Dermis blood vessel endothelial cell (primary cell): Measurements from ENCODE around the gene SMAD6. TPM values are rescaled to one million over a fixed set of nuclear protein-coding genes. Genes with fewer than 3 reads are reported as not detected.

Experiments
- DNase-seq: peaks from one replicate; pipeline ENCODE4 v3.0.0; 2010
- total RNA-seq: library from RNA; depleted of rRNA; stranded (reverse); fragments of >200 nt; gene quantifications from 2 replicates; pipeline ENCODE4 v1.2.3, GENCODE V29; 2014

SMAD6 gene
- total RNA-seq, 1 donor from 2014 or later, result 11.9 TPM

DNA sequence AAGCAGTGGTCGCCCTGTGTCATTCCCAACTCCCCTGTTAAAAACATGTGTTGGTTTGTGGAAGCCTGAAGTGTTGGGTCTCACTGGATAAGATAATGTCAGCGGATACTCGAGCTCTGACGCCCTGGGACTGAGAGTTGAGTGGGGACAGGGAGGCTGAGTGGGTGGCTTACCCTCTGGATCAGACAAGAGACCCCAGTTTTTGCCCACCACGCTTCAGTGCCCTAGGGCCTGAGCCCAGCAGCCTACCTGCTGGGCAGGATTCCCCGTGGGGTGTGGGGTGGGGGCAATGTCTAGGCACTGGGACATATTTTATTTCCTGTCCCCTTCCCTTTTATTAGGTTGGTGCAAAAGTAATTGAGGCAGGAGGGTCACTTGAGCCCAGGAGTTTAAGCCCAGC, 75.0 kb downstream of the SMAD6 start:
- no peak for DNase-seq

DNA sequence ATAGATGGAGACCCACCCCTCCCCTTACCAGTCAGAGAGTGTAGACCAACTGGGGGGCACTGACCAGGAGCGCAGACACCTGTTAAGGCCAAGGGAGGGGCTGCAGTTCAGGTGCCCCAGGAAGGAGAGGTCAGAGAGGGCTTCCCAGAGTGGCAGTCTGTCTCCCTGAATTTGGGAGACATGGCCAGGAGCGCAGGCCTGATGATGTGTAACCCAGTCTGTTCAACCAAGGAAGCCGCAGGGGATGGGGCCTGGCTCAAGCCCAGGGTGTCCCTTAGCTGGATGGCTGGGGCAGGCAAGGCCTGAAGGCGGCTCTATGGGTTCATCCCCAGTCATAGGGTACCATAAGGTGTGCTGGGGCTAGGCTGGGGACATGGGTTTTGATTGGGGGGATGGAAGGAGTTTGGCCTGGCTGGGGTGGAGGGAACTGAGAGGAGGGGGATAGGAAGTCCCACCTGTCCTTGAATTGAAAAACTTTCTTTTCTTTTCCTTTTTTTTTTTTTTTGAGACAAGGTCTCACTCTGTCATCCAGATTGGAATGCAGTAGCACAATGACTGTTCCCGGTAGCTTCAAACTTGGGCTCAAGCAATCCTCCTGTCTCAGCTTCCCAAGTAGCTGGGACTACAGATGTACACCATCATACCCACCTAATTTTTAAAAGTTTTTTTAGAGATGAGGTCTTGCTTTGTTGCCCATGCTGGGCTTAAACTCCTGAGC, 75.7 kb downstream of the SMAD6 start:
- no peak for DNase-seq

DNA sequence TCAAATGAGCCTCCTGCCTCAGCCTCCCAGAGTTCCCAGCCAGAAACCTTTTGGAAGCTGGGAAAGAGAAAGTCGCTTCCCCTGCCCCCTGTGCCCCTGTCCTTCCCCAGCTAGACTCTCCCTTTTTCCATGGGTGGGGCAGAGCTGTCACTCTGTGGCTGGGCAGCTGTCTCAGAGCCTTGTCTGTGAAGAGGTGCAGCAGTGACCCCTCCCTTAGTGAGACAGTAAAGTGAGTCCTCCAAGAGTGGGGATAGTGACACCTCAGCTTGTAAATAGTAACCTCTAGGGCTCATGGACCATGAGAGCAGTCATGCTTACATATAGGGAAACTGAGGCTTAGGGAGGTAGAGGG, 76.3 kb downstream of the SMAD6 start:
- no peak for DNase-seq

DNA sequence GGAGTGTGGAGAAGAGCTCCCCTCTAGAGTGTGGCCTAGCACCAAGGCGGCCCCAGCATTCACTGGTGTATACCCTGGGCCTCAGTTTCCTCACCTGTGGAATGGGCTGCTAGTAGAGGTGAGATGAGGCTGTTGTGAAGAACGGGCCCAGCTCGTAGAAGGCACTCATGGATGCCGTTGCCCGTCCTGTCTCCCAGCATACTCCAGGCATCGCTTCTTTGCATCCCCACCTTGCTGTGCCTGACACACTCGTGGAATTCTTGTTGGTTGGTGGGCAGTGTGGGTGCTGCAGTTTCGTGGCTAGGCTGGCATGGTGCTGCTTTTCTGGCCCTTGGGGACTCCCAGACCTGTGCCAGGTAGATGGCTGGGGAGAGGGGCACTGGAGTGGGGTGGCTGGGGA, 76.7 kb downstream of the SMAD6 start:
- DNase-seq, result no peak

DNA sequence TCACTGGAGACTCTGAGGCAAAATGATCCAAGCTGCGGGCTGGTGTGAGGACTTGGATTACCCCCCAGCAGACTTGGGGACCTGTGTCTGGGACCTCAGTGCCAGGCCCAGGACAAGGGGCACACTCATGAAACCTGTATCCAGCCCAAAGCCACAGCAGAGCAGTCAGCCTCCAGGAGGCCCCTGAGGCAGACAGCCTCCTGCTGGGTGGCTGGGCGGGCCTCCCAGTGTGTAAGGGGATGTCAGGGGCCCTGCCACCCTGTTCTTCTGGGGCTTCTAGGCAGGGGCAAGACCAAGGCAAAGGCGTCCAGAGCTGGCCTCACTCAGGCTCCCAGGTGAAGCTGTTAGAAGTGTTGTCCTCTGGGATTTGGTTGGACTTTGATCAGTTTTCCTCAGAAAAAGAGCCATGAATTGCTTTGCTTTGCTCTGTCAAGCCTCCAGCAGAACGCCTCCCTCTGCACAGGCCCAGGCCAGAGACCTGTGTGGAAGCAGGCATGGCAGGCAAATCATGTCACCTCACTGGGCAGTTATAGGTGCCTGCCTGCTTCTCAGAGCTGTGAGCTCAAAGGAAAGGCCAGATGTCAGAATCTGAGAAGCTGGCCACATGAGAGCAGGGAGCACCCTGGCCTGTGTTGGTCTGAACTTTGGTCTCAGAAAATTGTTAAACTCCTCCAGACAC, 77.4 kb downstream of the SMAD6 start:
- DNase-seq, result no peak

DNA sequence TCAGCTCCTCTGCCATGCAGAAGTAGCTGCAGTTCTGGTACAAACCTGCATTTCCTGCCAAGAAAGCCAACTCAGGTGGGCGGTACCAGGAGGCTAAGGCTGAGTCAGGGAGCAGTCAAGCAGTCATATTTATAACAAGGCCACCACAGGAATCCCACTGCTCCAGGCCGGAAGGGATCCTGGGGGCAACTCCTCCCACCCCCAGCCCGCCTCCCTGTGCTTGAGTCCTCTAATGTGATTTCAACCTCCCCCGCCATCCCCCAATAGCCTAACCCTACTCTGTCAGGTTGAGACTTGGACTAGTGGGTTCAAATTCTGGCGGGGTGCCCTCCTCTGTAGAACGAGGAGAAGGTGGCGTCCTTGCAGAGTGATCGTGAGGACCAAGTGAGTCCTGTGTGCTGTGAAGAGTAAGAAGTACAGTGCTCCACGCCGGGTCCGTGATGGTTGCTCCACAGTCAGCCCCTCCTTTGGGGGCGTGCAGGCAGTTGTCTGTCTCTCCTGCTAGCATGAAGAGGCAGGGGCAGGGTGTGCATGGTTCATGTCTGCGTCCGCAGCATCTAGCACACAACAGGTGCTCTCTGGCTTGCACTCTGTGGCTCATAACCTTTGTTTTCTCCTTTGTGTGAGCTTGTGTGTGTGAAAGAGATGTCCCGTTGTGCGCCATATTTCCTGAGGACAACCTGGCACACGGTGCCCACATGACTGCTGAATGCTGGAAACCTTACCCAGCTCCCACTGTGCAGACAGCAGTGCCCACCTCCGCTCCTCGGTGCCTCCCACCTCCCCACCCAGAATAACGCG, 78.3 kb downstream of the SMAD6 start:
- peak; percentile 39 for DNase-seq

DNA sequence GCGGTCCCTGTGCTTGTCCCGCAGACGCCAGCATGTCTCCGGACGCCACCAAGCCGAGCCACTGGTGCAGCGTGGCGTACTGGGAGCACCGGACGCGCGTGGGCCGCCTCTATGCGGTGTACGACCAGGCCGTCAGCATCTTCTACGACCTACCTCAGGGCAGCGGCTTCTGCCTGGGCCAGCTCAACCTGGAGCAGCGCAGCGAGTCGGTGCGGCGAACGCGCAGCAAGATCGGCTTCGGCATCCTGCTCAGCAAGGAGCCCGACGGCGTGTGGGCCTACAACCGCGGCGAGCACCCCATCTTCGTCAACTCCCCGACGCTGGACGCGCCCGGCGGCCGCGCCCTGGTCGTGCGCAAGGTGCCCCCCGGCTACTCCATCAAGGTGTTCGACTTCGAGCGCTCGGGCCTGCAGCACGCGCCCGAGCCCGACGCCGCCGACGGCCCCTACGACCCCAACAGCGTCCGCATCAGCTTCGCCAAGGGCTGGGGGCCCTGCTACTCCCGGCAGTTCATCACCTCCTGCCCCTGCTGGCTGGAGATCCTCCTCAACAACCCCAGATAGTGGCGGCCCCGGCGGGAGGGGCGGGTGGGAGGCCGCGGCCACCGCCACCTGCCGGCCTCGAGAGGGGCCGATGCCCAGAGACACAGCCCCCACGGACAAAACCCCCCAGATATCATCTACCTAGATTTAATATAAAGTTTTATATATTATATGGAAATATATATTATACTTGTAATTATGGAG, 79.1 kb downstream of the SMAD6 start:
- no peak for DNase-seq

DNA sequence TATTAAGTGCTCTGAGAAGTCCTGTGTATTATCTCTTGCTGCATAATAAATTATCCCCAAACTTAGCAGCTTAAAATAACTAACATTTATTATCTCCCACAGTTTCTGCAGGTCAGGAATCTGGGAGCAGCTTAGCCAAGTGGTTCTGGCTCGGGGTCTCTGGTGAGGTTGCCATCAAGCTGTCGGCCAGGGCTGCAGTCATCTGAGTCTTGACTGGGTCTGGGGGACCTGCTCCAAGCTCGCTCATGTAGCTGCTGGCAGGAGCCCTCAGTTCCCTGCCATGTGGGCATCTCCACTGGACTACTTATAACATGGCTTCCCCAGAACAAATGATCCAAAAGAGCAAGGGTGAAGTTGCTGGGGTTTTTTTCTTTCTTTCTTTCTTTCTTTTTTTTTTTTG, 80.7 kb downstream of the SMAD6 start:
- no peak for DNase-seq

DNA sequence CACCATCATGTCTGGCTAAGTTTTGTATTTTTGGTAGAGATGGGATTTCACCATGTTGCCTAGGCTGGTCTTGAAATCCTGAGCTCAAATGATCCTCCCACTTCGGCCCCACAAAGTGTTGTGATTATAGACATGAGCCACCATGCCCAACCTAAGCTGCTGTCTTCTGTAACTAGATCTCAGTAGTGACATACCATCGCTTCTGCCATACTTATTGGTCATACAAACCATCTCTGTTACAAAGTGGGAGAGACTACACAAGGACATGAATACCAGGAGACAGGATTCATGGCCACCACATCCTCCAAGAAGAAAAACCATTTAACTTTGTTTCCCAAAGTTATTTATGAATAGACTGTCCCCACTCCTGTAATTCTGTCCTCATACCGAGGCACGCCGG, 81.3 kb downstream of the SMAD6 start:
- DNase-seq, result no peak

DNA sequence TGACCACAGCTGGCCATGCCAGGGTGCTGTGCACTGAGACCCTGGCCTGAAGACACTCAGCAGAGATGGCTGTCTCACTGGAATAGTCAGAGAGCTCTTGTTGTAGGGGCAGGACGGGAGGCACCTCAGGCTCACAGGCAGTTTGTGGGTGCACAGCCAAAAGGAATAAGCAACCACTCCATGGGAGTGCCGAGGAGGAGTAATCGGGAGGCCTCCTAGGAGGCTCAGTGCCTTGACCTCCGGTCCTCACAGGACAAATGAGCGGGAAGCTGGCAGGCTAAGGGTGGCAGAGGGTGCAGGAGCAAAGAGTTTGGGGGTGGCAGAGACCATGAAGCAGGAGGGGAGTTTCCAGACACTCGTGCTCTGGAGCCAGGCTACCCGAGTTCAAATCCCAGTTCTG, 81.7 kb downstream of the SMAD6 start:
- no peak for DNase-seq

DNA sequence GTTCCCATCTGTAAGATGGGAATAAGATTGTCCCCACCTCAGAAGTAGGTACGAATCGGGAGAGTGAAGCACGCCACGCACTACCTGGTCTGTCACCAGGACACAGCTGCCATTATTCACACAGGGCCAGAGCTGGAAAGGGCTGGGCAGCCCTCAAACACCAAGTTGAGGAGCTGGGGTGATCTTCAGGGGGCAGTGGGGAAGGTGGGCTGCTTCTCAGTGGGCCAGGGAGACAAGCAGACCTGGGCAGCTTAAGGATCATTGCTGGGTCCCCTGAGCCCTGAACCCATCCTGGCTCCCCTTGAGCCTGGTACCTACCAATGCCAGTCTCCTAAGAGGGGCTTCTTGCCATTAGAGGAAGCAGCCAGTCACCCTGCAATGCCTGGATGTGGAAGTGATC, 82.1 kb downstream of the SMAD6 start:
- DNase-seq, result no peak

DNA sequence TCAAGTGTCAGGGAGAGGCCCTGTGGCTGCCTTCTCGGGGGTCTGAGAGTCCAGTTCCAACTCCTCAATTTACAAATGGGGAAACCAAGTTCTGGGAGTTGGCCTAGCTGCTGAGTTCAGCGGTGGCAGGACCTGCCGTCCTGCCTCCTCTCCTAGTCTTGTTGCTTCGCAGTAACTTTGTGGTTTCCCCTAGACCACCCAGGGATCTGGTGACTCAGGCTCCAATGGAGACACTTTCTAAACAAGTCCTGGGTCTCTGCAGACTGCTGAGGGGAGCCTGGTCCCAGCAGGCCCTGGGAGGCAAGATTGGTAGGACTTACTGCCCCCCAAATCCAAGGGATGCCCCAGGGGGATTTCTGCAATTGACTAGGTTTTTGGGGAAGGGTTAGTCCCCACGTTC, 83.6 kb downstream of the SMAD6 start:
- no peak for DNase-seq

DNA sequence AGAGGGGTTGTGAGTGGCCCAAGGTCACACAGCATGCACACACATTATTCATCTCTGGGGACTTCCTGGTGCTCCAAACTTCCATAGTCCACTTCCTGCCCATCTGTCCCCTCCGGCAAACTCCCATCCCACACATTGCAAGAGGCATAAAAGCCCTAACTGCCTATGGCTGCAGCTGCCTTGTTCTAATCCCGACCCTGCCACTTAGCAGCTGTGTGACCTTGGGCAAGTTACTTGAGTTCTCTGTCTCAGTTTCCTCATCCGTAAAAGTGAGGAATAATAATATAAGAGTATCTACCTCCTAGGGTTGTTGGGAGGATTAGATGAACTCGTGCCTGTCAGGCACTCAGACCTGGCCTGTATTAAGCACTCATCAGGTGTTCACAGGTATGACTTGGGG, 84.2 kb downstream of the SMAD6 start:
- no peak for DNase-seq

DNA sequence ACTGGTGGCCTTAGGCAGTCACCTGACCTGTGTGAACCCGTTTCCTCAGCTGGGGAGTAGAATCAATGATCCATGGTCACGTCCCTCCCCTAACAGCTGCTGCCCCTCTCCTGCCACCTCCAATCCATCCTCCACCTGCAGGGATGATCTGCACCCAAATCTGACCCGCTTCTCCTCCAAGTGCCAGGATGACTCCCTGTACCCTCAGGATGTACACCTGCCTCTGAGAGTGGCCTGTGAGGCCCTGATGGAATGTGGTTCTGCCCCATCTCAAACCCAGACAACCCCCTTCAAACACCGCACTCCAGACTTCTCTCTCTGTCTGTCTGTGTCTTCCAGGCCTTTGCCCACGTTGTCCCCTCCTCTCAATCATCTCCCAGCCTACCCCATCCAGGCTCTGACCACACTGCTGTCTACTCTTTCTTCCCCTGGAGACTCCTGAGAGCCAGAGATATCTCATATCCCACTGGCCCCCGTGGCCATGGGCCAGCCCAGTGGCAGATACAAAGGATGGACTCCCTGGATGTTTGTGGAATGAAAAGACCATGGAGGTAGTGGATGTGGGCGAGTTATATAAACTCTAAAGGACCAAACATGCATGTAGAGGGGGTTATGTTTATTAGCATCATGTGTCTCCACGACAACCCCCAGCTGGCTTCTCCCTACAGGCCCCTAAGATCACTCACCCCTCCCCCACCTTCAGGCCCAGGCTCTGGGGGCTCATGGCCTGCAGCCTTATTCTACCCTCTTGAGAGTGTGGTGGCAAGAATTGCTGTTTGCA, 84.9 kb downstream of the SMAD6 start:
- no peak for DNase-seq

DNA sequence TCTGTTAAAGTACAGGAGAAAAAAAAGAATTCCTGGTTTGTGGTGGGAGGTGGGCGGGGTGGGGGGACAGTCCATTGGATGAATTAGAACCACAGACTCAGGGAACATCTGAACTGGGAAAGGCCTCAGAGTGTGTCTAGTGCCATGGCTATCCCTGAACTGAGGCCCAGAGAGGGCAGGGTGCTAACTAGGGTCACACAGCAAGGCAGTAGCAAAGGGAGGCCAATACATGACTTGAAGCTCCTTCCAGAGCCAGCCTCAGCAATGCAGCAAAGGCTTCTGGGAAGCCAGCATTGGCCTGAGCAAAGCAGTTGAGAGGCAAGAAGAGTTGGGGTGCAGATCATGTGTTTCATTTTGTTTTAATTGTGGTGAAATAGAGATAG, 85.4 kb downstream of the SMAD6 start:
- no peak for DNase-seq

DNA sequence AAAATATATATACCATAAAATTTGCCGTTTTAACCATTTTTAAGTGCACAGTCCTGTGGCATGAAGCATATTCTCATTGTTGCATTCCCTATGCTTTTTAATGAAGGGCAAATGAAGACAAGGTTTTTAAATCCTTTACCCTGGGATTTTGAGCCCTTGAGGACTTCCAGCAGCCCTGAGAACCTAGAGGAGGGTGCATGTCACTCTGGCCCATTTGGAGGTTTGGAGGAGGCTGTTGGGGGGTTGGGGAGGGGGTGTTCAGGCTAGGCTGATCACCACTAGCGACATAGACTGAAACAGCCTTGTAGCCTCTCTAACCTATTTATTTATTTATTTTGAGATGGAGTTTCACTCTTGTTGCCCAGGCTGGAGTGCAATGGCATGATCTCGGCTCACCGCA, 86.0 kb downstream of the SMAD6 start:
- DNase-seq, result no peak

DNA sequence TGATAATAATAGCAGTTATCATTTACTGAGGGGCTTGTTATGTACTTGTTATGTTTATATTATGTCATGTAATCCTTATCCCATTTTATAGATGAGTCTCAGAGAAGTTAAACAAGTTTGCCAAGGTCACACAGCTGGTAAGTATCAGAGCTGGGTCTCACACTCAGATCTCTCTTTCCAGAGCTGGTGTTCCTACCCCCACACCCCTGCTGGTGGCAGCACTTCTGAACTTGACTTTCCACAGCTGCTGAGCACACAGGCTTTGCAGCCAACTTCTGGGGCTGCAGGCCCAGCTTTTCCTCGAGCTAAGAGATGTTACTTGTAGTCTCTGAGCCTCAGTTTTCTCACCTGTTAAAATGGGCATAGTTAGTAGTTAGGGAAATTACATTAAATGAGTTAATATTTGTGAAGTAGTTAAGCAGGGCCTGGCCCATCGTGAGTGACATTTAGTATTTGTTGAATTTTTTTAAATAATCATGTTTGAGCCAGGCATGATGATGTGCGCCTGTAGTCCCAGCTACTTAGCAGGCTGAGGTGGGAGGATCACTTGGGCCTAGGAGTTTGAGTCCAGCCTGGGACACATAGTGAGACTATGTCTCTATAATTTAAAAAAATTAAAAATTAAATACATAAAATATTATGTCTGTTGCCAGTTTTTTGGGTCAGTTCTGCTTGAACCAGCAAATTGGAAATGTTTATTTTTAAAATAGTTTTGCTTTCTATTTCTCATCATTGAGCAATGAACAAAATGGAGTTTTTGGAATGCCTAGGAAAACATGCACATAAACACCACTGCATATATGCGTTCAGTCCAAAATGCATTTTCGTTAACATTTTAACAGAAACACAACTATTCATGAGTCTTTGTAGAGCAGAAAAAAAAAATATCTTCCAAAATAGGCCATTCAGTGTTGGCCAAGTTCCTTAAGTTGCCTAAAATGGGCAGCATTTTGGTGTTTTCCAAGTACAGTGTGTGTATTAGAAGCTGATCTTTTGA, 87.3 kb downstream of the SMAD6 start:
- peak; percentile 72 for DNase-seq

DNA sequence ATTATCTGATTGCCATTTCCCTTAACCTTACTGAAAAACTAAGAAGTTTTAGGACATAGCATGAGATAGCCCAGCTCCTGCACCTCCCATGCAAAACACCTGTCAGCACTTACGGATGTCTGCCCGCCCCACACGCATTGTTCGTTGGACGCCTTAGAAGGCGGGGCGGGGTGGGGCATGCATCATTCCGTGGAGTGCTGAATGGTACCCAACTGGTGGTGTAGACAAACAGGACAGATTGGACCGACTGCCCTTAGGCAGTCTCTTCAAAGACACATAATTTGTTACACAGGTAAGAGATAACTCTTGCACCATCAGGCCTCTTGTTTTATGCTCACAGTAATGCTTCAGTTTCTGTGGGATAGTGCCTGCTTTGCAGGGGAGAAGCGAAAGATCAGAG, 93.8 kb downstream of the SMAD6 start:
- DNase-seq, result no peak

DNA sequence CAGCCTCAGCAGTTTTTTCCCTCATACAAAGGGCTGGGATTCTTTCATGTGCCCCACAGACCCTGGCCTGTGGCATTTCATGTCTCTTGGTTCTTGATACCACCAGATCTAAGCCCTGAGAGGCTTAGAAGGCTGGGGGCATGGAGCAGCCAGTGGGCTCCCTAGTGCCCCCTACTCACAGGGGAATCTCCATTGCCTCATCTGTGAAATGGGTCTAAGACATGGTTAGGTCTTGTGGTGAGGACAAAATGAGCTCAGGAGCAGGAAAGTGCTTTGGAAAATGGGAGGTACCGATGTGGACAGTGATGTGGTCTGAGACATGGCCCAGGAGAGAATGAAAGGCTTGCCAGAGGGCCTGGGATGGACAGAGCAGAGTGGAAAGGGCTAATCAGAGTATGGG, 94.3 kb downstream of the SMAD6 start:
- DNase-seq, result no peak

DNA sequence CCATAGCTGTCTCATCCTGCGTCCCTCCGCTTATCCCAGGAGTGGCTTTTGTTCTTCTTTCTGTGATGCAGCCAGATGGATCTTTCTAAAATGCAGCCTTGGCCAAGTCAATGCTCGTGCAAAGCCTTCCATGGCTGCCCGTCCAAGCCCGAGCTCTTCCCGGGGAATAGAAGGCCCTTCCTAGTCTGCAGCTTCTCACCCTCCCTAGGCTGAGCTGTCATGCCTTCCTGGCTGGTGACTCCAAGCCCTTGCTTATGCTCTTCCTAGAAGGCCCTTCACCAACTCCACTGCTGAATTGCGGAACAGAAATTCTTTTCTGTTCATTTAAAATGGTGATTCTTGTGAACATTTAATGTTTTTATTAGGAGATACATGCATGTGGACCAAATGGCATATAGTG, 95.9 kb downstream of the SMAD6 start:
- no peak for DNase-seq

DNA sequence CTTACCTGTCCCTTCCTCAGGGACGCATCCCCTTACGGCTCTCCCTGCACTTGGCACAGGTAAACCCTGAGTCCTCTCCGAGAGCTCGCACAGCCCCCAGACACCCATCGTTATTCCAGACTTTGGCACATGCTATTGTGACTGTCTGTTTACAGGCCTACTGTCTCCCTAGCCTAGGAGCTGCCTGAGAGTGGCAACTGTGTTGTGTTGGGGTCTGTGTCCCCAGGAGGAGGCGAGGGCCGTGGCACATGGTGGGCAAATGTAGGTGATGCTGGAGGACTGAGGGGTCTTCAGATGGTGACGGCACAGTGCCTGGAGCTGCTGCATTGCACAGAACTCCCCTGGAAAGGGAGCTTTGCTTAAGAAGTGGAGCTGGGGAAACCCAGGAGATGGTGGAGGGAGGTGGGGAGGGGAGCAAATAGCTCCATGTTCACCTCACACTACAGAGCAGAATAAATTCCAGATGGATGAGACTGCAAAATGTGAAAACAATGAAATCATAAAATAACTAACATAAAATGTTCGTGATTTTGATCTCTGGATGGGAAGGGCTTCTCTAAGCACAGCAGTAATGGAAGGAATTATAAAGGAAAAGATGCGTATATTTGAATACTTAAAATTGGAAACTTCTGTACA, 96.5 kb downstream of the SMAD6 start:
- DNase-seq, result no peak
